BE2C (cell line): ENCODE data around the gene PARD3B.

Source experiments
- DNase-seq: peaks from one replicate; pipeline ENCODE4 v3.0.0-alpha.2; 2020
- H3K27me3 ChIP-seq: fragments of 250-450 bp; sonication (Bioruptor Pico); 2 replicates; pipeline ENCODE4 v1.5.1; 2020; ENCODE audit warnings: mild to moderate bottlenecking
- H3K36me3 ChIP-seq: fragments of 250-450 bp; sonication (Bioruptor Pico); 2 replicates; pipeline ENCODE4 v1.5.1; 2020; ENCODE audit warnings: mild to moderate bottlenecking
- H3K4me1 ChIP-seq: fragments of 250-450 bp; sonication (Bioruptor Pico); 2 replicates; pipeline ENCODE4 v1.5.1; 2020
- H3K4me3 ChIP-seq: 2 replicates; pipeline ENCODE4 v1.5.1; 2011; ENCODE audit warnings: low read depth, low read length
- H3K9me3 ChIP-seq: fragments of 250-450 bp; sonication (Bioruptor Pico); 2 replicates; pipeline ENCODE4 v1.5.1; 2020
- TF ChIP-seq, protein P1 (sequence below): IDR thresholded peaks from 2 replicates; pipeline ENCODE4 v1.5.1; 2012; ENCODE audit warnings: mild to moderate bottlenecking, low read depth, low read length

Gene PARD3B

GRCh38 chr2:205637320-205637602 is 1092.0 kb downstream of the PARD3B start:
- no peaks in the 10 kb centered on the region for H3K4me1 ChIP-seq
- H3K27me3 ChIP-seq = no peaks in the 10 kb centered on the region
- H3K9me3 ChIP-seq = no peaks in the 10 kb centered on the region
- DNase-seq = no peak
- no peaks in the 10 kb centered on the region for H3K36me3 ChIP-seq
- no peak overlapping the region for H3K4me3 ChIP-seq
- TF ChIP-seq, protein P1, sequence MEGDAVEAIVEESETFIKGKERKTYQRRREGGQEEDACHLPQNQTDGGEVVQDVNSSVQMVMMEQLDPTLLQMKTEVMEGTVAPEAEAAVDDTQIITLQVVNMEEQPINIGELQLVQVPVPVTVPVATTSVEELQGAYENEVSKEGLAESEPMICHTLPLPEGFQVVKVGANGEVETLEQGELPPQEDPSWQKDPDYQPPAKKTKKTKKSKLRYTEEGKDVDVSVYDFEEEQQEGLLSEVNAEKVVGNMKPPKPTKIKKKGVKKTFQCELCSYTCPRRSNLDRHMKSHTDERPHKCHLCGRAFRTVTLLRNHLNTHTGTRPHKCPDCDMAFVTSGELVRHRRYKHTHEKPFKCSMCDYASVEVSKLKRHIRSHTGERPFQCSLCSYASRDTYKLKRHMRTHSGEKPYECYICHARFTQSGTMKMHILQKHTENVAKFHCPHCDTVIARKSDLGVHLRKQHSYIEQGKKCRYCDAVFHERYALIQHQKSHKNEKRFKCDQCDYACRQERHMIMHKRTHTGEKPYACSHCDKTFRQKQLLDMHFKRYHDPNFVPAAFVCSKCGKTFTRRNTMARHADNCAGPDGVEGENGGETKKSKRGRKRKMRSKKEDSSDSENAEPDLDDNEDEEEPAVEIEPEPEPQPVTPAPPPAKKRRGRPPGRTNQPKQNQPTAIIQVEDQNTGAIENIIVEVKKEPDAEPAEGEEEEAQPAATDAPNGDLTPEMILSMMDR = no peak

- H3K27me3 ChIP-seq = no peaks in the 10 kb centered on the region
- no peaks in the 10 kb centered on the region for H3K36me3 ChIP-seq
- TF ChIP-seq, protein P1 = no peak
- no peaks in the 10 kb centered on the region for H3K9me3 ChIP-seq
- H3K4me3 ChIP-seq = no peak overlapping the region
- H3K4me1 ChIP-seq = no peaks in the 10 kb centered on the region
- no peak for DNase-seq
Observed at GRCh38 chr2:205637779-205638503, 1092.7 kb downstream of the PARD3B start.

- Histone ChIP-seq H3K36me3 (no peaks in the 10 kb centered on the region), H3K4me1 (no peaks in the 10 kb centered on the region), H3K4me3 (no peak overlapping the region), H3K9me3 (no peaks in the 10 kb centered on the region), H3K27me3 (no peaks in the 10 kb centered on the region)
- TF ChIP-seq, protein P1 = no peak
- DNase-seq = no peak
Observed at GRCh38 chr2:205640716-205641115, 1095.4 kb downstream of the PARD3B start.

GRCh38 chr2:205642599-205643356 is 1097.5 kb downstream of the PARD3B start:
- Histone ChIP-seq H3K4me1 (no peaks in the 10 kb centered on the region), H3K27me3 (no peaks in the 10 kb centered on the region), H3K36me3 (no peaks in the 10 kb centered on the region), H3K4me3 (no peak overlapping the region), H3K9me3 (no peaks in the 10 kb centered on the region)
- TF ChIP-seq, protein P1 = no peak
- DNase-seq = no peak

GRCh38 chr2:205643391-205643885 is 1098.2 kb downstream of the PARD3B start:
- DNase-seq = no peak
- Histone ChIP-seq H3K4me1 (no peaks in the 10 kb centered on the region), H3K9me3 (no peaks in the 10 kb centered on the region), H3K27me3 (no peaks in the 10 kb centered on the region), H3K36me3 (no peaks in the 10 kb centered on the region), H3K4me3 (no peak overlapping the region)
- TF ChIP-seq, protein P1 = no peak

DNA sequence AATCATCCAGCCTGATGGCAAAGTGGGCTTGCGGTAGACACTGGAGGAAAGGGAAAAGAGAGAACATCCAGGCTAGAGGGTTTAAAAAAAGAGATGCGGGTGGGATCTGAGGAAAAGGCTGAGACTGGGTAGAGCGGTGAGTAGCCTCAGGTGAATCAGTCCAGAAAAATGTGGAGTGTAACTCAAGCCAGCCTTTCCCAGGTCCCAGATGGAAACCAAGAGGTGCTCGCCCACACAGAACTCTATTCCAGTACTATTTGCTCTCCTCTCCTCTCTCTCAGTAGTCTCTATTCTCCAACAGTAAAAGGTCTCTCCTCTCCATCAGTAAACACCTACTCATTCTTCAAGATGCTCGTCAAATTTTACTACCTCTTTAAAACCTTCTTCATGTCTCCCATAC is 1098.7 kb downstream of the PARD3B start:
- no peaks in the 10 kb centered on the region for H3K9me3 ChIP-seq
- H3K4me1 ChIP-seq = no peaks in the 10 kb centered on the region
- H3K36me3 ChIP-seq = no peaks in the 10 kb centered on the region
- H3K27me3 ChIP-seq = no peaks in the 10 kb centered on the region
- DNase-seq = no peak
- H3K4me3 ChIP-seq = no peak overlapping the region
- TF ChIP-seq, protein P1 = no peak
